Hindlimb muscle (tissue), 1 donor: Measurements from ENCODE around the gene TRAPPC3. TPM values are rescaled to one million over a fixed set of nuclear protein-coding genes. Genes with fewer than 3 reads are reported as not detected.
"Not testable (repeated sequence)": the region's sequence is repeated elsewhere in the genome, so short reads cannot be mapped to it uniquely, and the experiment has no call there.

Experiments used
- DNase-seq: peaks from one replicate; pipeline ENCODE4 v3.0.0-alpha.2; 2013
- polyA plus RNA-seq: library from polyadenylated mRNA; unstranded; fragments of 120-200 nt; gene quantifications from one replicate; pipeline ENCODE4 v1.2.1, GENCODE V29; 2013; ENCODE audit not compliant: insufficient read length

Gene TRAPPC3
- 30.3 TPM for polyA plus RNA-seq

DNA sequence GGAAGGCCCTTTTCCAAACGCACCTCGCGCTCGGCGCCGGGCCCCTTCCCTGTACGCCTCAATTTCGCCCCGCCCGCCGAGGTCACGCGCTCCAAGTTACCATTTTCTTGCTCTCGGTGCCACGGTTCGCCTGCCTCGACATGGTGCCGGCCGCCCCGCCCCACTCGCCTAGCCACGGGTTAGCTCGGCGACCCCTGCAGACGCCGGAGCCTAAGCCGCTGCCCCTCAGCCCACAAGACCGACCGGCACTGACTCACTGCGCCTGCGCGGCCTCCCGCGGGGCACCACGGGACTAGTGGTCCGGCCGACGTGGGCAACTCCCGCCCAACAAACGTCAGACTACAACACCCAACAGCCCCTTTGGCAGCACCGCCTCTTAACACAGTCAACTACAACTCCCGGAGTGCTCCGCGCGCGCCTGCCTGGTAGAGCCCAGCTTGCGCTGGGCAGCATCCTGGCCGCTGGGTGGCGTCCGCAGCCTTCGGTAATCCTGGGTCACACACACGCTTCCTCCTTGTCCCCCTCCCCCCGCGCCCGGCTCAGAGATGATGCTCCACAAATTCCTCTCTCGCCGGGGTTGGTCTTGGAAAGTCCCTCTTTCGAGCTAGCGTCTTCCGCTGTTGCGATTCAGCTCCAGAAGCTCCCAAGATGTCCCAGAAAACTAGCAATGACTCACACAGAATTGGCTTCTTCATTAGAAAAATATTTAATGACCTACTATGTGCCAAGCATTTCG, at the start of gene TRAPPC3:
TRAPPC3 (minus strand) TSS at position 250 of the 736 bp plus-strand sequence; CDS start at position 142, 108 bp downstream.
- DNase-seq = peak; percentile 100

DNA sequence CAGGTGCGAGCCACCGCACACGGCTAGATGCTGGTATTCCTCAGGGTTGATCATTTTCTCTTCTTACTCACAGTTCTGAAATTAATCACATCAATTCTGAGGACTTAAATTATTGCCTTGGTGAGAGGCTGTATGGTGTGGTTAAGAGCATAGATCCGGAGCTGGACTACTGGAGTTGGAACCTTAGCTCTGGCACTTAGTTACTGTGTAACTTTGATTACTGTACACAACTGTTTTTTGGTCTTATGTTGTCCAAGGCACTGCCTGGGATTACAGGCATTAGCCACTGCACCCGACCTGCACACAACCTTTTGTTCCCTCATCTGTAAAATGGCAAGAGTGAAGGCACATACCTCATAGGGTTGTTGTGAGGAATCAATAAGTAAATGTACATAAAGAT, 49.4 kb upstream of the TRAPPC3 start:
- DNase-seq = no peak

DNA sequence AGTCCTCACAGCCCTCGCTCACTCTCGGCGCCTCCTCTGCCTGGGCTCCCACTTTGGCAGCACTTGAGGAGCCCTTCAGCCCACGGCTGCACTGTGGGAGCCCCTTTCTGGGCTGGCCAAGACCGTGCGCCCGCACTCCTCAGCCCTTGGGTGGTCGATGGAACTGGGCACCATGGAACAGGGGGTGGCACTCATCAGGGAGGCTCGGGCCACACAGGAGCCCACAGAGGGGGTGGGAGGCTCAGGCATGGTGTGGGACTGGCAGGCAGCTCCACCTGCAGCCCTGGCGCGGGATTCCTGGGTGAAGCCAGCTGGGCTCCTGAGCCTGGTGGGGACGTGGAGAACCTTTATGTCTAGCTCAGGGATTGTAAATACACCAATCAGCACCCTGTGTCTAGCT, 47.5 kb upstream of the TRAPPC3 start:
- not testable (repeated sequence) for DNase-seq

DNA sequence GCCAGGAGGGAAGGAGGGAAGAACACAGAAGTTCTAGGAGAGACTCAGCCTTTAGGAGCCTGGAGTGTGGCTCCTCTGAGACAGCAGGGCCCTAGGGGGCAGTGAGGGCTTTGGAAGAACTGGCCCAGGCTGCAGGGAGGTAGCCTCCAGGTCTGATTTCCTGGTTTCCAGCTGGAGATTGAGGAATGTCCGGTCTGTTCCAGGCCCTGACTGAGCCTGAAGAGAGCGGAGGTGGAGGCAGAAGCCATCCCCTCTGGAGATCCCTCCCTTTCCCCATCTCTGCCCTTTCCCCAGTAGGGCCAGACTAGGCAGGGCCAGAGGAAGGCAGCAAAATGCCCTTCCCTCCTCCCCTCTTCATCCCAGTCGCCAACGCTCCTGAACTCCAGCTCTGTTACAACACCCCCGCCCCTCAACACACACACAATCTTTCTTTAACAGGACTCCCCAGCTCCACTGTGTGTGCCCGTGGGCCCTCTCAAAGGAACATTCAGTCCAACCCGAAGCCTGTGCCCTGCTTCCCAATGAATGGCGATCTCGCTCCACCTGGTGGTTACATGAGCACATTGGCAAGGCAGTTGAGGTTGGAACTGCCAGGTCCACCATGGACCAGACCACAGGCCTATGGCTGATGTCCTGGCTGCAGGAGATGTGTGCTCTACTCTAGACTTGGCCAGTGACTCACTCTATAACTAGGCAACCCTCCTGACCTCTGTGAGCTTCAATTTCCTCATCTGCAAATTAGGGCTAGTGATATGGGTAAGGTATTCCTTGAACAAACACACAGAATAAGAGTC, 38.7 kb upstream of the TRAPPC3 start:
- peak; percentile 76 for DNase-seq

DNA sequence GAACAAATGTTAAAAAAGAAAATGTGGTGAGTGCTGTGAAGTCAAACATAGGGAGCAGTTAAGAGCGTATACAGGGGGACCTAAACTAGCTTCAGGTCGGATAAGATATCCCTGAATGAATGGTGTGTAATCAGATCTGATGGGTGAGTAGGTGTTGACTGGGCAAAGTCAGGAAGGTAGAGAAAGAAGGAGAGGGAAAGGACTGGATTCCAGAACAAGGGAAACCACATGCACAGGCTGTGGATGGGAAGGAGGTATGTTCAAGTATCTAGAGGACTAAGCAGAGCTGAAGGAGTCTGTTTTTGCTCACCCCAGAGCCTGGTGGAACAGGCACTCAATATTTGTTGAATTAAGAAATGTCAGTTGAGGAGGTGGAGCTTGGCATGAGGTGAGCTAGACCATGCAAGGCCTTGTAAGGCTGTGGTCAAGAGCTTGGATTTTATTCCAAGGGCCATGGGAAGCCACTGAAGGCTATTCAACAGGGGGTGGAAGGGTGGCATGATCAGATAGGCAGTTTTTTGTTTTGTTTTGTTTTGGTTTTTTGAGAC, 34.1 kb upstream of the TRAPPC3 start:
- no peak for DNase-seq

DNA sequence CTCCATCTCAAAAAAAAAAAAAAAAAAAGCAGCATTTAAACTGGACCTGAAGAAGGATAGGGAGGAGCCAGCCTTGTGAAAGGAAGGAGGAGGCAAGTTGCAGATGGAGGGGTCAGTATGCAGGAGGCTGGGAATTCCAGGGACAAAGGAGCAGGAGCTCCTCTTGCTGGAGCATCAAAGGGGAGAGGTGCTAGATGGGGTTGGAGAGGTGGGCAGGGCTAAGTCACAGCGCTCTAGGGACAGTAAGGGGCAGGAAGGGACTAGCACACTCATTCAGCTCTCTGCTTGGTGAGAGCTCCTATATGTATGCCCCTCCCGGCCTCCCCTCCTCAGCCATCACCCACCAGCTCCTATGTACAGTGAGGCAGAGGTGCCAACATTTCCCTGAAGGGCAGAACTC, 33.4 kb upstream of the TRAPPC3 start:
- no peak for DNase-seq

DNA sequence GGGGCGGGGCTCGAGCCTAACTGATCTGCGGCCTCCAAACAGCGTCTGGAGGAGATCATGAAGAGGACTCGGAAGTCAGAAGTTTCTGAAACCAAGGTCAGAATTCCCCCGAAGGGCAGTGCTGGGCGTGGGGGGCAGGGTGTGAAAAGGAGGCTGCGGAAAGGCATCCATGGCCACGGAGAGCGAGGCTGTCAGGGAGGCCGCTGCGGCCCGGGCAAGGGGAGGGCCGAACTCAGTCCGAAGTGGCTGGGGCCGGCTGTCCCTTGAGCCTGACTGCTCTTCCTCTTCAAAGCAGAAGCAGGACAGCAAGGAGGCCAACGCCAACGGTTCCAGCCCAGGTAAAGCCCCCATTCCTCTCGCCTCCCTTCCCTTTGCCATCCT, 29.9 kb upstream of the TRAPPC3 start:
- no peak for DNase-seq

DNA sequence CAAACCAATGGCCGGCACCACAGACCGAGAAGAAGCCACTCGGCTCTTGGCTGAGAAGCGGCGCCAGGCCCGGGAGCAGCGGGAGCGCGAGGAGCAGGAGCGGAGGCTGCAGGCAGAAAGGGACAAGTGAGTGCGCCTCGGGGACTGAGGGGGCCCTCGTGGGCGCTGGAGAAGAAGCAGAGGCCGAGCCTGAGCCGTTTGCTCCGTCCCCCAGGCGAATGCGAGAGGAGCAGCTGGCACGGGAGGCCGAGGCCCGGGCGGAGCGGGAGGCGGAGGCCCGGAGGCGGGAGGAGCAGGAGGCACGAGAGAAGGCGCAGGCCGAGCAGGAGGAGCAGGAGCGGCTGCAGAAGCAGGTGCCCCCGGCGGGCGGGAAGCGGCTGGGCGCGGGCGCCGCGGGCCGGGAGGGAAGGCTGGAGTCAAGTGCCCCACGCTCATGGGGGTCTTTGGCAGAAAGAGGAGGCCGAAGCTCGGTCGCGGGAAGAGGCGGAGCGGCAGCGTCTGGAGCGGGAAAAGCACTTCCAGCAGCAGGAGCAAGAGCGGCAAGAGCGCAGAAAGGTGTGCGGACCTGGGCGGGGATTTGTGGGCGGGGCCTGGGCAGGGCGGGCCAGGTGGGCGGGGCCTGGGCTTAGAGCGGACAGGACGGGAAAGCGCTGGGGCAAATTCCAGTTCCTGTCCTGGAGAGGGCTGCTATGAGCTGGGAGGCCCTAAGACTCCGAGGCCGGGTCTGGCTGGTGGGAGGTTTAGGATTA, 29.4 kb upstream of the TRAPPC3 start:
- DNase-seq = no peak

DNA sequence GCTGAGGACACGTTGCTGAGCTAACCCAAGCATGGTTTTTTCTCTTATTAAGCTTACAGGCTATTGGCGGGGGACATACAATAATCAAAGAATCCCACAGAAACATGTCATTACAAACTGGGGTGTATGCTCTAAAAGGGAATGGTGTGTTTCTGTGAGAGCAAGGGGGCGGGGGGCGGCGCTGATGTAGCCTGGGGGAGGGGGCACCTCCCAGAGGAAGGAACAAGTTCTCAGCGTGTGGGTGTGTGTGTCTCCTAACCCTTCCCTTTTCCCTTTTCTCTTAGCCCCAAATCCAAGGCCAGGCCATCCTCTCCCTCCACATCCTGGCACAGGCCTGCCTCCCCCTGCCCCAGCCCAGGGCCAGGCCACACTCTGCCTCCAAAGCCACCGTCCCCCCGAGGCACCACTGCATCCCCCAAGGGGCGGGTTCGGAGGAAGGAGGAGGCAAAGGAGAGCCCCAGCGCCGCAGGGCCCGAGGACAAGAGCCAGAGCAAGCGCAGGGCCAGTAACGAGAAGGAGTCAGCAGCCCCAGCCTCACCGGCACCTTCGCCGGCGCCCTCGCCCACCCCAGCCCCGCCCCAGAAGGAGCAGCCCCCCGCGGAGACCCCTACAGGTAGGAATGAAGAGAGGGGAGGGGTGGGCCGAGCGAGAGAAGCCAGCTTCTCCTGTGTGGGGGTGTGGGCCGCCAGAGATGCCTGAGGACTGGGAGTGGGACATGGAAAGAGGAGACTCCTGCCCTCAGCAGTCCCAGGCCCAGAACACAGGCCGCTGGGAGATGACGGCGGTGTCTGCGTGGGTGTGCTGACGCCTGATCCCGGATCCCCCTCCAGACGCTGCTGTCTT, 28.5 kb upstream of the TRAPPC3 start:
- DNase-seq = no peak

DNA sequence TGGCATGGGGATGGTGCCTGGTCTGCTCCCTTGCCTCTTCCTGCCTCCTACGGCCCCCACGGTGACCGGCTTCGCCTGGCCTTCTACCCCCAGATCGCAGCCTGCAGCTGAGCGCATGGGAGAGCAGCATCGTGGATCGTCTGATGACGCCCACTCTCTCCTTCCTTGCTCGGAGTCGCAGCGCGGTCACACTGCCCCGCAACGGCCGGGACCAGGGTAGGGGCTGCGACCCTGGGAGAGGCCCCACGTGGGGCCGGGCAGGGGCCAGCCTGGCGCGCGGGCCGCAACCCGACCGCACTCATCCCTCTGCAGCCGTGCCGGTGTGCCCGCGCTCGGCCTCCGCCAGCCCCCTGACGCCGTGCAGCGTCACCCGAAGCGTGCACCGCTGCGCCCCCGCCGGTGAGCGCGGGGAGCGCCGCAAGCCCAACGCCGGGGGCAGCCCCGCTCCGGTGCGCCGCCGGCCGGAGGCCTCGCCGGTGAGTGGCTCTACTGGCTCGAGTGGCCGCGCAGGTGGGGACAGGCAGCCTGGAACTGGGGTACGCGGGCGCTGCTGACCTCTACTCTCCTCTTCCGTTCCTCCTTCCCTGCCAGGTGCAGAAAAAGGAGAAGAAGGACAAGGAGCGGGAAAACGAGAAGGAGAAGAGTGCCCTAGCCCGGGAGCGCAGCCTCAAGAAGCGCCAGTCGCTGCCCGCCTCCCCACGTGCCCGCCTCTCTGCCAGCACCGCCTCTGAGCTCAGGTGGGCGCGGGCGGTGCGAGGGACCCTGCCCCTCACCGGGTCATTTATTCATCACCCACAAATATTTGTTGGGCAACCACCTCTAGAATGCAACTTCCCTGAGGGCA, 27.0 kb upstream of the TRAPPC3 start:
- no peak for DNase-seq

DNA sequence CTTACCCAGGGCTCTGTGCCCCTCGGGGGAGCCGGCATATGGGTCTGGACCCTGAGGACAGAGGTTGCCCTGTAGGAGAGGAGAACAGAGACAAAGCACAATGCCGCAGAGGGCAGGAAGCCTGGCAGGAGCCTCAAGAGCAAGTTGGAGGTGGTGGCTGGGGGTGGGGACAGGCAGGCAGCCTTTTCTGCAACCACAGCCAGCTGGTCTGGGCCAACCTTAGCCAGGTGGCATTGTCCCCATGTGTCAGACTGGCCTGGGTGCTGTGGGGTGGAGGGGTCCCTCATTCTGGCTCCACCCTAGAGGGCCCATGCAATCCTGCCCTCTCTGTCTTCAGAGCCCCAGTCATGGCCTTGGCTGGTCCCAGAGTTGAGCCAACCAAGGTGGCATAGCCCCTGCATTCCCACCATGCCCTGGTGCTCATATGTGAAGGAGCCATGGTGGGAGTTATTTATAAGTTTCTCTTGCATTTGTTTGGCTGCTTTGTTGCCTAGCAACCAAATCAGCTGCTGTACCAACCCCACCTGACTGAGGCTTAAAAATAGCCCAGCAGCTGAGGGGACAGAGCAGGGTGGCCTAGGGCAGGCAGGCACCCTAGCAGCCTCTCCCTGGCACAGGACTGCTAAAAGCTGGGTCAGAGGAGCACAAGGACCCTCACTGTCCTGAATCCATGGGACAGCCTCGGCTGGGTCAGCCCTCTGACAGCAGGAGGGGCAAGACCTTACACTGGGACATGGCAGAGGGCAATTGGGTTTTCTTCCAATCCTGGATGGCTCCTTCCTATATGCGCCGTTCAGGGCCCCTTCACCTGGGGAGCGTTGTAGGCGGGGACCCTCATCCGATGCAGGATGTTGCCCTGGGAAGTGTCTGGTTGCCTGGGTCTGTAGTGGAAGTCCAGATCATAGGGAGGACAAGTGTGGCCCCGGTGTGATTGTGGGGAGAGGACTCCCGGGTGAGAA, 26.1 kb upstream of the TRAPPC3 start:
- DNase-seq = no peak

DNA sequence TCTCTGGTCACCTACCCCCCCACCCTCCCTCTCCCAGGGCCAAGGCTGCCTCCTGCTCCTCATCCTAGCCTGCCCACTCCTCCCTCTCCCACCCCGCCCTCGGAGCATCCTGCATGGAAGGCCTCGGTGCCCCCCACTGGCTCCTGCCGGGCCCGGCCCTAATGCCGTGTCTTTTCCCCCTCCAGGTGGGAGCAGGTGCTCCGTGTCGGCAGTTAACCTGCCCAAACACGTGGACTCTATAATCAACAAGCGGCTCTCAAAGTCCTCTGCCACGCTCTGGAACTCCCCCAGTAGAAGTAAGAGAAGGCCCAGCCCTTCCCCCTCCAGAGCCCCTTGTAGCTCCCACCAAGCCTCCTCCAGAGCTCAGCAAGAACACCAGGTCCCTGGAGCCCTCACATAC, 25.4 kb upstream of the TRAPPC3 start:
- DNase-seq = no peak

DNA sequence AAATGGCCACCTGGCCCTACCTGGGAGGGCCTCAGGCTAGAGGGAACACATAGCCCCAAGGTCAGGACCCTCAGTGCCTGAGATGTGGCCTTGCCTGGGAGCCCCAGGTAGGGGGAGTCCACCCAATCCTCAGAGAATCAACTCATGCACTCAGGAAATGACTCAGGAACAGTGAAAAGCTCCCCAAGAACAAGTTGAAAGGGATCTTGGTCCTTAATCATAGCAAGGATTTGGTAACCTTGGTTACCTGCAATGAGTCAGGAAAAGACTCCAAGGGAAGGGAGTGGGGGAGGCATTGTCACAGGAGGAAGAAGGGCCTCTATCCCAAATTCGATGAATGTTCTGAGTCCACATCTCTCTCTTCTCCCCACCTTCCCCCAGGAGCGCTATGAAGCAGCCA, 23.7 kb upstream of the TRAPPC3 start:
- no peak for DNase-seq

DNA sequence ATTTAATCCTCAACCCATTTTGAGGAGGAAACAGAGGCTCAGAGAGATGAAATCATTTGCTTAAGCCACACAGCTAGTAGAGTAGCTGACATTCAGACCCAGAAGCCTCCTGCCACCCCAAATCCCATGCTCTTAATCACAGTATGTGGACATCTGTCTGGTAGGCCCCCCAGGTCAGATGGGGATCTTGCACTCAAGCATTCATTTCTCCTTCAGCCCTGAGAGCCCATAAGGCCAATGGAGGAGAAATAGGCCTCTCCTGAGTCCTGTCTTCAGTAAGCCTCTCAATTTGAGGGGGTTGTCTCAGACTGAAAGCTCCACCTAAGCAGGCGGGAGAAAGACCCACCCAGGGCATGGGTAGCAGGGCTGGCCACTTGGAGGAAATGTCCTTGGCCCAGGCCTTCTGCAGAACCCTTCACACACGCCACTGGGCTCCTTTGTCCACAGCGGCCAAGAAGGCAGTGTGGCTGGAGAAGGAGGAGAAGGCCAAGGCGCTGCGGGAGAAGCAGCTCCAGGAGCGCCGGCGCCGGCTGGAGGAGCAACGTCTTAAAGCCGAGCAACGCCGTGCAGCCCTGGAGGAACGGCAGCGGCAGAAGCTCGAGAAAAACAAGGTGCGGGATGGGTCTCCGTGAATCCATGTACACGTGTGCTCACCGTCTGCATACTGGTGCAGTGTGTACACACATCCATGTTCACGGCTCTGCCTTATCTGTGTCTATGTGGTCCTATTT, 22.9 kb upstream of the TRAPPC3 start:
- DNase-seq = no peak

DNA sequence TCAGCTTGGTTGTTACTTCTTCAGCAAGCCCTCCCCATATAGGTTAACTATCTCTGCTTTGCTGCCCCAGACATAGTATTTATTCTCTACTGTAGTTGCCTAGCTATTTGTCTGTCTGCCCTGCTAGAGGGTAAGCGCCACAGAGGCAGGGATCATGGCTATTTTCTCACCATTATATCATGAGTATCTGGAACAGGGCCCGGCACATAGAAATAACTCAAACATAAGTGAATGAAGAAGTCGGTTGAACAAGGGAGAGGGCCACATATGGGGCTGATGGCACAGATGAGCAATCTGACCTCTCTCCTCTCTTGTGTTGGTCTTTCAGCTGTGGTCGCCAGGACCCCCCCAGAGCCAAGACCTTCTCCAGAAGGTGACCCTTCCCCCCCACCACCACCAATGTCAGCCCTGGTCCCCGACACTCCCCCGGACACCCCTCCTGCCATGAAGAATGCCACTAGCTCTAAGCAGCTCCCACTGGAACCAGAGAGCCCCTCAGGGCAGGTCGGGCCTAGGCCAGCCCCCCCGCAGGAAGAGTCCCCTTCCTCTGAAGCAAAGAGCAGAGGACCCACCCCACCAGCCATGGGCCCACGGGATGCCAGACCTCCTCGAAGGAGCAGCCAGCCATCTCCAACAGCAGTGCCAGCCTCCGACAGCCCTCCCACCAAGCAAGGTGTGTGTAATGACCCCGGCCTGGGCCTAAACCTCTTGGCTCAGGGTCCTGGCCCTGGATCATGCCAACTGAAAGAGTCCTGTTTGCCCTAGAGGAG, 21.5 kb upstream of the TRAPPC3 start:
- DNase-seq = no peak

DNA sequence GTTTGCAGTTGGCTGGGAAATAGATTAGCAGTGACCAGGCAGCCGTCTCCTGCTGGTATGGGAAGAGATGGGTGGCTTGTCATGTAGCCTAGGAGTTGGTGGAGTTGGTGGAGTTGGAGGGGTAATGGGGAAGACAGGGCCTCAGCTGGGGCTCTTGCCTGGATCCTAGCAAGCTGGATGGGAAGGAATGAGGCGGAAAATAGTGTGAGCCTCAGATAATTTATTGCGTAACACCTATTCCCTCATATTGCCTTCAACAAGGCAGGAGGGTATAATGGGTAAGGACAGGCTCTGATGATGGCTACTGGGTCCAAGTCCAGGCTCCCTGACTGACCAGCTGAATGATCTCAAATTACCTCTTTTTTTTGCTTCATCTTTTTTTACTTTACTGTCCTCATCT, 19.2 kb upstream of the TRAPPC3 start:
- no peak for DNase-seq

DNA sequence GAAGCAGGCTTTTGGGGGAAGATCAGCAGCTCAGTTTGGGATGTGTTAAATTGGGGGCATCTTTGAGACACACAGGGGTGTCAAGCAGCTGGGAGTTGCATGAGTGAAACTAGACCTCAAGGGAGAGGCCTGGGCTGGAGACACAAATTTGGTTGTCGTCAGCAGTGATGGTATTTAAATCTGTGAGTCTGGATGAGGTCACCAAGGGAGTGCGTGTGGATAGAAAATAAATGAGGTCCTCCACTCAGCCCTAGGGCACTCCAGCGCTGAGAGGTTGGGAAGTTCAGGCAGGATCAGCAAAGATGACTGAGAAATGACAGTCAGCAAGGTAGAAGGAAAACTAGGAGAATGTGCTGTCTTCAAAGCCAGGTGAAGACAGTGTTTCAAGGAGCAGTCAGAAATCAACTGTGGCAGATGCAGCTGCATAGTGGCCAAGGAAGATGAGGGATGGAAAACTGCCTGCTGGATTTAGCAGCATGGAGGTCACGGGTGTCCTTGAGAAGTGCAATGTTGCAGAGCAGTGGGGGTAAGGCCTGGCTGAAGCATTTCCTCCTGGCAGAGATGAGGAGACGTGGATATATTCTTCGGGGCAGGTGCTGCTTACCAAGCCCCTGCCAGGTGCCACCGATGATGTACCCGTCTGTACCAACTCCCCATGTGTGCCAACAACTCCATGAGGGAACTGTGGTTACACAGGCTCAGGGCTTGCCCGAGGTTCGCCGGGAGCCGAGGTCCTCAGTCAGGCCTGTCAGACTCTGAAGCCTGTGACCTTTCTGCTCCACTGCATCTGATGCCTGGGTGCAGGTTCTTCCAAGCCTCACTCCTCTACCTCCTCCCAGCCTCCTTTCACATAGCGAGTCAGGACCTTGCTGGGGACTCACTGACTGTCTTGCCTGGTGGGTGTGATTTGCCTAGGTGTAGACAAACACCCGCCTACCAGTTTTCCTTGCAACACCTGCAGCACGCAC, 17.9 kb upstream of the TRAPPC3 start:
- no peak for DNase-seq
